SKM-1 treated with dmso at 0.1 percent for 144 hours (cell line): Measurements from ENCODE around the gene HNRNPUL1.
A peak's percentile ranks its signal among the peaks of the same experiment; 100 is the strongest.

ENCODE experiments used
- DNase-seq: peaks from one replicate; lab custom pipeline; 2025; ENCODE audit not compliant: unreplicated experiment; lab: John Stamatoyannopoulos, UW

The HNRNPUL1 gene

GRCh38 chr19:41352279-41352608 is 88.1 kb downstream of the HNRNPUL1 start:
- DNase-seq: no peak

DNA sequence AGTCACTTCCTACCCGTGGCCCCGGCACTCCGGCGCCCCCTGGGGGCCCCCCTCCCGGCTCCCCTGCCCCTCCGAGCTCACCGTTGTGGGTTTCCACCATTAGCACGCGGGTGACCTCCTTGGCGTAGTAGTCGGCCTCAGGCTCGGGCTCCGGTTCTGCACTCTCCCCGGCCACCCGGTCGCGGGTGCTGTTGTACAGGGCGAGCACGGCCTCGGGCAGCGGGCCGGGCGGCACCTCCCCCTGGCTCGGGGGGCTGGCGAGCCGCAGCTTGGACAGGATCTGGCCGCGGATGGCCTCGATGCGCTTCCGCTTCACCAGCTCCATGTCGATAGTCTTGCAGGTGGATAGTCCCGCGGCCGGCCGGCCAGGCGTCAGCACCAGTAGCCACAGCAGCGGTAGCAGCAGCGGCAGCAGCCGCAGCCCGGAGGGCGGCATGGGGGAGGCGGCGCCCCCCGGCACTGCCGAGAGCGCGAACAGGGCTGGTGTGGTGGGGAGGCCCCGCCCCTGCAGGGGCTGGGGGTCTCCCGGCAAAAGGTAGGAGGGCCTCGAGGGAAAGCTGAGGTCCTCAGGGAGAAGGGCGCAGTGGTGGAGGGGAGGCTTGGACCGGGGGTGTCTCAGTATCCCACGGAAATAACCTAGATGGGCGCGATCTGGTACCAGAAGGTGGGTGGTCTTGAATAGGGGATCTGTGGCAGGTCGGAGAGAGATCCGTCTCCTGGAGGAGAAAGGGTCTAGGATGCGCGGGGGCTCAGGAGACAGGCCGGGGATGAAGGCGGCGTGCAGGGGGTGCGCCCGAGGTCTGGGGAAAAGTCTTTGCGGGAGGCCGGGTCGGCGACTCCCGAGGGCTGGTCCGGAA is 88.7 kb downstream of the HNRNPUL1 start:
- DNase-seq: peak; percentile 68

GRCh38 chr19:41353466-41354342 is 89.5 kb downstream of the HNRNPUL1 start, which contains the start of gene TGFB1:
Gene TGFB1, minus strand, starts transcription at chr19:41353922. Its CDS starts 878 bp downstream, at chr19:41353044.
- DNase-seq: peak; percentile 84

- no peak for DNase-seq
Observed at GRCh38 chr19:41354343-41354953, 90.3 kb downstream of the HNRNPUL1 start.

GRCh38 chr19:41355035-41355434 is 90.9 kb downstream of the HNRNPUL1 start:
- DNase-seq: no peak

GRCh38 chr19:41355802-41356201 is 91.6 kb downstream of the HNRNPUL1 start:
- DNase-seq: no peak

GRCh38 chr19:41356984-41357739 is 93.0 kb downstream of the HNRNPUL1 start:
- no peak for DNase-seq
